Ovary (tissue), 9 donors: Measurements from ENCODE around the gene PHLDA2. TPM values are rescaled to one million over a fixed set of nuclear protein-coding genes. Genes with fewer than 3 reads are reported as not detected.

Experiments used
- DNase-seq, 5 donors: peaks; one replicate each; pipeline ENCODE4 v3.0.0-alpha.2; 2019 to 2020
- H3K27ac ChIP-seq, 2 donors: fragments of 200-600 bp; one replicate each; pipeline versions ENCODE4 v1.5.1 to v1.8.0; 2019 to 2022
- H3K27me3 ChIP-seq: fragments of 200-600 bp; one replicate; pipeline ENCODE4 v1.8.0; 2022
- H3K36me3 ChIP-seq: fragments of 200-600 bp; sonication (generic); one replicate; pipeline ENCODE4 v1.5.1; 2019
- H3K4me1 ChIP-seq: one replicate; pipeline ENCODE4 v1.8.1; 2013; ENCODE audit warnings: mild to moderate bottlenecking, moderate library complexity; ENCODE audit not compliant: insufficient read depth
- H3K4me3 ChIP-seq: fragments of 200-600 bp; sonication (generic); one replicate; pipeline ENCODE4 v1.5.1; 2017
- H3K9me3 ChIP-seq, 2 donors: fragments of 200-600 bp in 1 of 2; sonication (generic) in 1 of 2; one replicate each; pipeline versions ENCODE4 v1.5.1 to v1.8.1; 2013 to 2019; ENCODE audit warnings: mild to moderate bottlenecking in 1 of 2, moderate library complexity in 1 of 2
- CTCF ChIP-seq, 3 donors: fragments of 450-650 bp in 2 of 3; fragments of 200-600 bp in 1 of 3; IDR thresholded peaks; one replicate each; pipeline versions ENCODE4 v1.5.1 to v1.8.0; 2016 to 2022; ENCODE audit warnings: antibody characterized with exemption in 3 of 3, mild to moderate bottlenecking in 1 of 3
- EP300 ChIP-seq: sonication (generic); formaldehyde crosslinking; IDR thresholded peaks from one replicate; pipeline ENCODE4 v1.6.1; 2017; ENCODE audit warnings: antibody characterized with exemption
- POLR2A ChIP-seq: fragments of 450-650 bp; IDR thresholded peaks from one replicate; pipeline ENCODE4 v1.6.1; 2017; ENCODE audit warnings: antibody characterized with exemption, mild to moderate bottlenecking, moderate library complexity
- WGBS, 3 donors: extraction: QIAGEN DNeasy Blood & Tissue Kit in 1 of 3; methylation state at CpG; one replicate each; pipeline versions ENCODE4 v1.1.5 to v1.1.7; 2013 to 2017; 5-methylcytosine and 5-hydroxymethylcytosine counted together
- intact Hi-C, 4 donors: fragments of 100-400 bp; cut with DNase I; formaldehyde crosslinking; loops; one replicate each; pipeline versions ENCODE4 v1.11.0 to v1.15.1; 2022 to 2023
- polyA plus RNA-seq, 2 donors: library from polyadenylated mRNA; stranded (reverse); fragments of 200-250 nt in 1 of 2; fragments of 350-450 nt in 1 of 2; fragmentation: Illumina TruSeq in 1 of 2; extraction: RNeasy Lipid Tissue Mini Kit (QIAGEN cat#74804) in 1 of 2; gene quantifications; one replicate each; pipeline ENCODE4 v1.2.3, GENCODE V29; 2013 to 2014
- total RNA-seq, 7 donors: library from RNA; depleted of rRNA in 2 of 7; stranded (reverse); fragments of >200 nt in 2 of 7; fragmentation: NEBNext Ultra II Directional in 3 of 7; extraction: Animal tissue kit (Norgen Biotek cat#: 25700) in 3 of 7; gene quantifications; one replicate each; pipeline versions ENCODE4 v1.1.0 to v1.2.4, GENCODE V29; 2016 to 2023
- donor health status: DM: no; HTN: no; CAD: no; lungs with moderate emphysema.
- donor health status: DM: no; HTN: no; CAD: no.
- donor health status: Bipolar disorder and iron deficiency.
- donor health status: DM: yes; HTN: yes; CAD: no.
- donor health status: DM: no; HTN: no; CAD: no.
- donor health status: DM: yes; HTN: yes; CAD: no.

Gene PHLDA2
- total and polyA plus RNA-seq, 9 donors = 0.60 to 11.3 (median 1.7) TPM; not detected in 1

- no peak for TF ChIP-seq CTCF (IDR thresholded peaks at IDR 0.05)
- TF ChIP-seq EP300 = no peak
- TF ChIP-seq POLR2A = no peak
- no peaks in the 10 kb centered on the region for H3K4me1 ChIP-seq
- H3K36me3 ChIP-seq = no peaks in the 10 kb centered on the region
- WGBS, 3 donors = 85 to 93% (median 92%) methylated on average over 30 of the region's 30 CpGs
- H3K27me3 ChIP-seq = no peaks in the 10 kb centered on the region
- no peak overlapping the region for H3K4me3 ChIP-seq
- H3K27ac ChIP-seq = no peak overlapping the region
- intact Hi-C loops = no loop called here
- H3K9me3 ChIP-seq = no peaks in the 10 kb centered on the region
- no peak for DNase-seq
Observed at GRCh38 chr11:2924821-2925675, 4.2 kb downstream of the PHLDA2 start.

- WGBS, 3 donors = 65 to 81% (median 79%) methylated on average over 10 of the region's 10 CpGs
- DNase-seq = no peak
- Histone ChIP-seq H3K27me3 (no peaks in the 10 kb centered on the region), H3K27ac (no peak overlapping the region), H3K9me3 (no peaks in the 10 kb centered on the region), H3K36me3 (no peaks in the 10 kb centered on the region), H3K4me1 (no peaks in the 10 kb centered on the region), H3K4me3 (no peak overlapping the region)
- no peak for TF ChIP-seq EP300
- no peak for TF ChIP-seq CTCF (IDR thresholded peaks at IDR 0.05)
- no peak for TF ChIP-seq POLR2A
- intact Hi-C loops = no loop called here
Observed at GRCh38 chr11:2924381-2924780, 4.8 kb downstream of the PHLDA2 start.

GRCh38 chr11:2923446-2924375, 5.5 kb downstream of the PHLDA2 start:
- H3K27ac ChIP-seq = no peak overlapping the region
- intact Hi-C loops = no loop called here
- H3K36me3 ChIP-seq = no peaks in the 10 kb centered on the region
- TF ChIP-seq EP300 = no peak
- peak; percentile 11 for TF ChIP-seq POLR2A
- TF ChIP-seq CTCF (IDR thresholded peaks at IDR 0.05) = no peak
- H3K4me1 ChIP-seq = no peaks in the 10 kb centered on the region
- DNase-seq = no peak
- 80 to 90% (median 89%) methylated on average over 18 to 22 of the region's 22 CpGs for WGBS, 3 donors
- no peaks in the 10 kb centered on the region for H3K27me3 ChIP-seq
- H3K9me3 ChIP-seq = no peaks in the 10 kb centered on the region
- H3K4me3 ChIP-seq = no peak overlapping the region

- Histone ChIP-seq H3K27ac (no peak overlapping the region), H3K4me1 (no peaks in the 10 kb centered on the region), H3K4me3 (no peak overlapping the region), H3K27me3 (no peaks in the 10 kb centered on the region), H3K9me3 (no peaks in the 10 kb centered on the region), H3K36me3 (no peaks in the 10 kb centered on the region)
- intact Hi-C loops = no loop called here
- WGBS, 3 donors = 70 to 83% (median 72%) methylated on average over 3 of the region's 3 CpGs
- TF ChIP-seq CTCF (IDR thresholded peaks at IDR 0.05) = no peak
- TF ChIP-seq EP300 = no peak
- no peak for TF ChIP-seq POLR2A
- no peak for DNase-seq
Observed at GRCh38 chr11:2922655-2923054, 6.6 kb downstream of the PHLDA2 start.
